Lung (tissue), 12 donors: Measurements from ENCODE around the gene LIMK2. TPM values are rescaled to one million over a fixed set of nuclear protein-coding genes. Genes with fewer than 3 reads are reported as not detected.

ENCODE experiments used
- ATAC-seq: fragments of 200-7000 bp; cut with Tn5 transposase; one replicate; pipeline ENCODE4 v1.9.1; 2020; ENCODE audit warnings: moderate number of reproducible peaks; ENCODE audit not compliant: insufficient read depth, low FRiP score
- DNase-seq, 3 donors: peaks; one replicate each; pipeline ENCODE4 v3.0.0-alpha.2; 2013 to 2017
- H3K27ac ChIP-seq, 2 donors: one replicate each; pipeline ENCODE4 v1.5.1; 2013; ENCODE audit warnings: mild to moderate bottlenecking in 2 of 2, moderate library complexity in 2 of 2, control low read depth in 1 of 2, inconsistent platforms in 1 of 2, low read depth in 1 of 2, low read length in 1 of 2
- H3K27me3 ChIP-seq, 3 donors: one replicate each; pipeline ENCODE4 v1.5.1; 2013; ENCODE audit warnings: low read length in 2 of 3; ENCODE audit not compliant: control insufficient read depth in 3 of 3, insufficient read depth in 3 of 3
- H3K36me3 ChIP-seq, 4 donors: one replicate each; pipeline ENCODE4 v1.5.1; 2013; ENCODE audit warnings: low read length in 4 of 4, mild to moderate bottlenecking in 1 of 4, moderate library complexity in 1 of 4; ENCODE audit not compliant: control insufficient read depth in 4 of 4, insufficient read depth in 4 of 4
- H3K4me1 ChIP-seq, 5 donors: one replicate each; pipeline ENCODE4 v1.5.1; 2013; ENCODE audit warnings: low read length in 5 of 5, mild to moderate bottlenecking in 2 of 5, moderate library complexity in 1 of 5; ENCODE audit not compliant: control insufficient read depth in 5 of 5, insufficient read depth in 5 of 5
- H3K4me3 ChIP-seq: one replicate; pipeline ENCODE4 v1.5.1; 2013; ENCODE audit warnings: mild to moderate bottlenecking, control low read depth, moderate library complexity
- H3K9ac ChIP-seq, 2 donors: one replicate each; pipeline ENCODE4 v1.5.1; 2013; ENCODE audit warnings: low read length in 2 of 2, control low read depth in 1 of 2; ENCODE audit not compliant: insufficient read depth in 1 of 2
- H3K9me3 ChIP-seq, 4 donors: one replicate each; pipeline ENCODE4 v1.5.1; 2013; ENCODE audit warnings: low read length in 3 of 4, mild to moderate bottlenecking in 1 of 4, moderate library complexity in 1 of 4; ENCODE audit not compliant: control insufficient read depth in 4 of 4, insufficient read depth in 3 of 4
- WGBS, 2 donors: extraction: QIAGEN DNeasy Blood & Tissue Kit; methylation state at CpG; one replicate each; pipeline ENCODE4 v1.1.7; 2013; 5-methylcytosine and 5-hydroxymethylcytosine counted together
- polyA plus RNA-seq, 2 donors: library from polyadenylated mRNA; stranded (reverse); fragments of 200-250 nt; gene quantifications; one replicate each; pipeline ENCODE4 v1.2.1, GENCODE V29; 2013
- total RNA-seq, 2 donors: library from RNA; depleted of rRNA in 1 of 2; stranded (reverse); fragments of >200 nt in 1 of 2; gene quantifications; one replicate each; pipeline ENCODE4 v1.2.1, GENCODE V29; 2014 to 2021
- TF ChIP-seq, protein P1 (sequence below): IDR thresholded peaks from 2 replicates; pipeline ENCODE4 v1.5.1; 2012; ENCODE audit warnings: mild to moderate bottlenecking; ENCODE audit errors: control extremely low read depth, extremely low read depth
- donor health status: control.
- donor health status: control.
- donor health status: Bipolar disorder and iron deficiency.
- donor health status: healthy.
- donor health status: DM: yes; HTN: yes; CAD: no.

Gene LIMK2
- total and polyA plus RNA-seq, 4 donors = 27.3 to 113 (median 81.4) TPM

DNA sequence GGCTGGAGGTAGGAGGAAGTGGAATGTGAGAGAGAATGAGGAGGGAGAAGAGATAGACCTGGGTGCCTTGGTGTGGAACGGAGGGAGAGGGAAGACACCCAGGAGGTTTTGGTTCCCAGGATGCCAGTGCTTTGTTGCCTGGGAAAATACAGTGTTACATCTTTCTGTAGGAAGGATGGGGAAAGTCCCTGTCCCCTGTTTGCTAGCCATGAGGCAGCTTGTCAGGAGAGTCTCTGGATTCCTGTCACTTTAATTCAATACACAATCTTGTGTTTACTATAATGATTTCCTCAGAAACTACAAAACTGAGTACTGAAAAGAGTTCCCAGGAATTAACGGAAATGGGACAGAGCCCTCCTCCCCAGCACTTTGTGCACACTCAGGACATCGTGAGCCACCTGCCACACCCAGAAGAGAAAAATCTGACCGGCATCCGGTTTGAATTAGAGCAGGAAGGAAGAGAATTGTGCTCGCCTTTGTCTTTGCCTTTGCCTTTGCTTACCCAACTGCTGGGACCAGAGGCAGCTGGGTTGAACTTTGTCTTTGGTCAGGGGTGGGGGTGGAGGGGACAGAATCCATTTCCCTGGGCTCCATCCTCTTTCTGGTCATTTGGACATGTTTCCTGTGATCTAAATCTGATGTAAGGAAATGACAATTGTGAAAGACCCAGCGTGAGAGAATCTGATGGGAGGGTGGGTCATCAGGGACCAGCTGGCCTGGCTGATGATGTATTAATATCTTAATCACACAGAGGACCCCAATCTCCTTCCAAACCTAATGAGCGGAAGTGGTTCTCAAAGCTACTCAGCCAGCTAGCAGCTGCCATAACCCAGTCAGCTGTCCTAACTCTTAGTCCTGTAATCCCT lies 1.3 kb upstream of the LIMK2 start:
- H3K9me3 ChIP-seq = no peaks in the 10 kb centered on the region
- H3K9ac ChIP-seq = peak overlapping the region in 1 of 2 donors; percentile 11
- peaks cover 0 to 32% (median 14%) of the 10 kb centered on the region in 5 donors for H3K4me1 ChIP-seq
- 30 to 43% methylated on average over 8 of the region's 8 CpGs for WGBS, 2 donors
- H3K27me3 ChIP-seq = no peaks in the 10 kb centered on the region
- no peak overlapping the region for H3K4me3 ChIP-seq
- TF ChIP-seq, protein P1, sequence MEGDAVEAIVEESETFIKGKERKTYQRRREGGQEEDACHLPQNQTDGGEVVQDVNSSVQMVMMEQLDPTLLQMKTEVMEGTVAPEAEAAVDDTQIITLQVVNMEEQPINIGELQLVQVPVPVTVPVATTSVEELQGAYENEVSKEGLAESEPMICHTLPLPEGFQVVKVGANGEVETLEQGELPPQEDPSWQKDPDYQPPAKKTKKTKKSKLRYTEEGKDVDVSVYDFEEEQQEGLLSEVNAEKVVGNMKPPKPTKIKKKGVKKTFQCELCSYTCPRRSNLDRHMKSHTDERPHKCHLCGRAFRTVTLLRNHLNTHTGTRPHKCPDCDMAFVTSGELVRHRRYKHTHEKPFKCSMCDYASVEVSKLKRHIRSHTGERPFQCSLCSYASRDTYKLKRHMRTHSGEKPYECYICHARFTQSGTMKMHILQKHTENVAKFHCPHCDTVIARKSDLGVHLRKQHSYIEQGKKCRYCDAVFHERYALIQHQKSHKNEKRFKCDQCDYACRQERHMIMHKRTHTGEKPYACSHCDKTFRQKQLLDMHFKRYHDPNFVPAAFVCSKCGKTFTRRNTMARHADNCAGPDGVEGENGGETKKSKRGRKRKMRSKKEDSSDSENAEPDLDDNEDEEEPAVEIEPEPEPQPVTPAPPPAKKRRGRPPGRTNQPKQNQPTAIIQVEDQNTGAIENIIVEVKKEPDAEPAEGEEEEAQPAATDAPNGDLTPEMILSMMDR = no peak
- ATAC-seq = no peak
- H3K27ac ChIP-seq = peak overlapping the region; percentile 87 to 88
- peaks cover 0 to 2% (median 0%) of the 10 kb centered on the region in 4 donors for H3K36me3 ChIP-seq
- DNase-seq = peak in 2 of 3 donors; percentile 59 to 72

DNA sequence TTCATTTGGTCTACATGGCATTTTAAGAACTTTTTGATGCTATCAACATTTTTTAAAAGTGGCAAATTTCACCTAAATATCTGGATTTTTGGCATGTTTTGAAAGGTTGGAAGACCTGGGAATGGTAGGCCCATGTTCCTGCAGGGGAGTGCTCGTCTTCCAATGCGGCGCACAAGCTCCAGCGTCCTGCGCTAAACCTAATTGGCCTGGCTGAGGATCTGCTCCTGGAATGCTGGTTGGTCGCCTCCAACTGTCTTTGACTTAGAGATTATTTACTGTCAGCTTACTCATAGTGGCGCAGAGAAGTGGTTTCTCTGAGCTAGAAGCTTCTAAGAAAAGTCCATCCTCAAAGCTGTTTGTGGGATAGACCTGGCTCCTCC lies 626 bp upstream of the LIMK2 start:
- Histone ChIP-seq H3K27ac (peak overlapping the region; percentile 87 to 88), H3K9me3 (no peaks in the 10 kb centered on the region), H3K4me3 (no peak overlapping the region), H3K36me3 (peaks cover 0 to 2% (median 0%) of the 10 kb centered on the region in 4 donors), H3K27me3 (no peaks in the 10 kb centered on the region), H3K9ac (peak overlapping the region in 1 of 2 donors; percentile 68), H3K4me1 (peaks cover 0 to 30% (median 14%) of the 10 kb centered on the region in 5 donors)
- 70 to 77% methylated on average over 7 of the region's 7 CpGs for WGBS, 2 donors
- ATAC-seq (no peak), DNase-seq (no peak)
- TF ChIP-seq, protein P1 = no peak

DNA sequence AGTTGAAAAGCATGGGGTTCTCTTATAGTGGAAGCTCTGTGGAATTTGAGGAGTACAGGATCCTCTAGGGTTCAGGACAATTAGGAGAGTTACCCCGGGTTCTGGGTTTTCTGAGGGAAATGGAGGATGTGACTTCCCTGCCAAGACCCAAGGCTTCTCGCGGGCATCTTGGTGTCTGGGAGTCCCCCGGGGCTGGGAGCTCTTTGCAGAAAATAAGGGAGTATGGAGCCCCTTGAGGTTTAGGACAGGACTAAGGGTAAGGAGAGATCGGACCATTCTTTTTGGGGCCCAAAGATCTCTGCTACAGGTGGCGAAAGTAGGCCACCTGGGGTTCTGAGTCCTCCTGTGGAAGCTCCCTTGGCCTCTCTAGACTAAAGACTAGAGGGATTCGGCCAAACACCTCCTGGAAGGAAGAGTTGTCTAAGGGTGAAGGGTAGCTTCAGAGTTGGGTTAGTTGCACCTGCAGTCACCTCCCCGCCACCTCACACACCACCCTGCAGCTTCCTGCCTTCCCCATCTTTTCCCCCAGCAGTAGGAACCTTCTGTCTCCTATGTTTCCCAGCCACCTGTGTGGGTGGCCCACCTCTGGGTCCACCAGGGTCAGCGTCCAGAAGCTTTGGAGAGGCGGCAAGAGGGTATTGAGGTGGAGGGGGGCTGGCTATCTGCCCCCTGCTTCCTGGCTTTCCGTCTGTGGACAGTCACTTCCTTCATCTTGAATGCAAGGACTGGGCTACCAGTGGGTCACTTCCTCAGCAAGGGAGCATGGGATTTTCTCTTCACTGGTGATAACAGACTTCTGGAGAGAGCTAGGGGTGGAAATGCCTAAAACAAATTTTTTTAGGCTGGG lies 908 bp downstream of the LIMK2 start:
- Histone ChIP-seq H3K4me3 (peak overlapping the region; percentile 67), H3K36me3 (peaks cover 0 to 2% (median 0%) of the 10 kb centered on the region in 4 donors), H3K9me3 (no peaks in the 10 kb centered on the region), H3K4me1 (peaks cover 4 to 25% (median 14%) of the 10 kb centered on the region in 5 donors), H3K9ac (peak overlapping the region; percentile 56 to 82), H3K27ac (peak overlapping the region; percentile 12 to 87), H3K27me3 (no peaks in the 10 kb centered on the region)
- TF ChIP-seq, protein P1 = no peak
- WGBS, 2 donors = 15 to 22% methylated on average over 11 of the region's 11 CpGs
- ATAC-seq (no peak), DNase-seq (no peak)
